NAMALWA (cell line): ENCODE results near the gene ATP2A1.
A peak's percentile ranks its signal among the peaks of the same experiment; 100 is the strongest.

ENCODE experiments used
- DNase-seq: peaks from one replicate; pipeline ENCODE4 v3.0.0-alpha.2; 2015; ENCODE audit warnings: low spot score

Gene ATP2A1

DNA sequence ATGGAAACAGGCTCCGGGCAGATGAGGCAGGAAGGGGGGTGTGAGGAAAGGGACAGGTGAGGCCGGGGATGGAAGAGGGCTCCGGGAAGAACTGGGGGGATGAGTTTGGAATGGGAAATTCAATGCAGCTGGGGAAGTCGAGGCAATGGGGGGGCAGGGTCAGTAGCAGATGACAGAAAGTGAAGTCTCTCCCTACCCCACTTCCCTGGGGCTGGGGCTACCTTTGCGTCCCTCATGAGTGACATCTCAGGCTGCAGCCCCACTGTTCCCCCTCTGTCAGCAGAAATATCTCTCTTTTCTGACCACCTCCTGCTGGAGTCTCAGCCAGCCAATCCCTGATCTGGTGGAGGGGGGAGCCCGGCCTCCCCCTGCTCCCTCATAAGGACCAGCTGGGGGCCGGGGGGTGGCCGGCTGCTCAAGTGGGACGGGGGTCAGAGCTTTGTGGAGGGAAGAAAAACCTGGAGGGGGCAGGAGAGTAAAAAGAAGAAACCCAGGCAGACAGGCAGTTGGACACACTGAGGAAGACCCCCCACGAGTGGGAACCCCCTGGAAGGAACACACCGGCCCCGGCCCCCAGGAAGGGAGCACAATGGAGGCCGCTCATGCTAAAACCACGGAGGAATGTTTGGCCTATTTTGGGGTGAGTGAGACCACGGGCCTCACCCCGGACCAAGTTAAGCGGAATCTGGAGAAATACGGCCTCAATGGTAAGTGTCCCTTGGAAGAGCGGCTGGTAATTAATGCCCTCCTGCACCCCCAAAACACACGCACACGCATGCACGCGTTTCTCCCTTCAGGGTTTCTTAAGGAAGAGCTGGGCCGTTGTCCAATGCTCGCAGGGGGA, at the start of gene ATP2A1:
Gene ATP2A1, plus strand, starts transcription at position 406 of the 844 bp plus-strand sequence. Its CDS starts 184 bp downstream, at position 590.
- no peak for DNase-seq

DNA sequence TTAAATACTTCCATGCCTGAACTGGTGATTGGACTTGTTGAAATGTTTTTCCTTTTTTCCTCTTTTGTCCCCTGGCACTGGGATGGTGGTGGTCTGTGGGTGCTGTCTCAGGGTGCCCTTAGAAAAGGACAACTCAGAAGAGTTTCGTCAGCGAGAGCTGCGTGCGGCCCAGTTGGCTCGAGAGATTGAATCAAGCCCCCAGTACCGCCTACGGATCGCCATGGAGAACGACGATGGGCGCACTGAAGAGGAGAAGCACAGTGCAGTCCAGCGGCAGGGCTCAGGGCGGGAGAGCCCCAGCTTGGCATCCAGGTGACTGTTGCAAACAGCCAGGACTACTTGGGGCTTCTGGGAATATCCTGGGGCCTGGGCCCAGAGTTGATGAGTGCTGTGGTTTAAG, 48.5 kb upstream of the ATP2A1 start:
- DNase-seq = no peak

- DNase-seq = no peak
Measured at GRCh38 chr16:28830531-28830930, 47.8 kb upstream of the ATP2A1 start.

GRCh38 chr16:28834349-28834748, 43.9 kb upstream of the ATP2A1 start:
- no peak for DNase-seq

DNA sequence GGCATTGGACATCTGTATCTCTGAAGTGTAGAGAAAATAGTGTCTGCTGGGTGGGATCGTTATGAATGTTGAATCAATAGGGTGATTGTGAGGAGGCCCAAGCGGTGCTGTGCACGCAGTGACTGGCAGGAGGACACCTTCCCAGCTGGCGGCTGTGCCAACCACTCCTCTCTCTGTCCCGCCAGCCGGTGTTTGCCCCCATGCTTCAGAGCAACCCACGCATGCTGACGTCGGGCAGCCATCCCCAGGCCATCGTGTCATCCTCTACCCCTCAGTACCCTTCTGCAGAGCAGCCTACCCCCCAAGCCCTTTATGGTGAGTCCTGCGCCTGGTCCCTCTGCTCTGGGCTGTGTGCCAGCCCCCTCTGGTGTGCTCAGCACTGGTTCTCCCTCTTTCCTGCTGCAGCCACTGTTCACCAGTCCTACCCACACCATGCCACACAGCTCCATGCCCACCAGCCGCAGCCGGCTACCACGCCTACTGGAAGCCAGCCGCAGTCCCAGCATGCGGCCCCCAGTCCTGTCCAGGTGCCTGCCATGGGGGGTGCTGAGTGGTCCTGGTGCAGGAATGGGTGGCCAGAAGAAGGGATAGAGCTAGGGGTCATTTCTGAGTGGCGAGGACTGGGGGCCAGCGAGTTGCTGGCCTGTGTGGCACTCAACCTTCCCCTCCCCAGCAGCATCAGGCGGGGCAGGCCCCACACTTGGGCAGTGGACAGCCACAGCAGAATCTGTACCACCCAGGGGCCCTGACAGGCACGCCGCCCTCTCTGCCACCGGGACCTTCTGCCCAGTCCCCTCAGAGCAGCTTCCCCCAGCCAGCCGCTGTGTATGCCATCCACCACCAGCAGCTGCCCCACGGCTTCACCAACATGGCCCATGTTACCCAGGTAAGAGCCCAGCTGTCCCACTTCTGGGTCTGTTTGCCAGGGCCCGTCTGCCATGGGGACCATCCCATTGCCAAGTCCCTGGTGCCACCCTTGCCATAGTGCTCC, 43.1 kb upstream of the ATP2A1 start:
- DNase-seq = no peak

- no peak for DNase-seq
Measured at GRCh38 chr16:28835864-28836760, 42.2 kb upstream of the ATP2A1 start.

DNA sequence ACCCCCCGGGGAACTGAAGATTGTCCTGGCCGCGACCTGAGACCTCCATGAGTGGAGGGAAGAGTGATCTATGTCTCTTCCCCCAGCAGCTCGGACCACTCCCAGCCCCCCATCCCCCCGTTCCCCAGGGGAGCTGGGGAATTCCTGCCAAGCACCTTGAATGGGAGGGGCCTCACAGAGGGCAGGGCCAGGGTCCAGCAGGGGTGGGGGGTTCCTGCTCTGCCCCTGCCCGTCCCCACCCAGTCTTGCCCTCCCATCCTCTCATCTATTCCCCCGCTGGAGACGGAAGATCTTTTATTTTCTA, 41.6 kb upstream of the ATP2A1 start:
- DNase-seq = no peak

- no peak for DNase-seq
Measured at GRCh38 chr16:28837672-28838557, 40.4 kb upstream of the ATP2A1 start.

DNA sequence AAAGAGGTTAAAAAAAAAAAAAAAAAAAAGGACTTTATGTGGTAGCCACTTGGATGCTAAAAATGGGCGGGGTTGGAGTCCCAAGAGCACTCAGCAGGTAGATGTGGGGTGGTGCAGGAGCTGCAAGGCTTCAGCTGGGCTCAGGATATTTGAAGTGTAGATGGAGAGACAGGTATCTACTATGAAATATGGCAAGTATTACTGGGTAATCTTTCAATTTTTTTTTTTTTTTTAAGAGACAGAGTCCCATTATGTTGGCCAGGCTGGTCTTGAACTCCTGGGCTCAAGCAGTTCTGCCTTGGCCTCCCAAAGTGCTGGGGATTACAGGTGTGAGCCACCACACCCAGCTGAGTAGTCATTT, 39.8 kb upstream of the ATP2A1 start:
- DNase-seq = no peak

- no peak for DNase-seq
Measured at GRCh38 chr16:28839004-28839639, 39.2 kb upstream of the ATP2A1 start.

- peak; percentile 41 for DNase-seq
Measured at GRCh38 chr16:28839899-28840298, 38.4 kb upstream of the ATP2A1 start.

- DNase-seq = no peak
Measured at GRCh38 chr16:28842696-28843095, 35.6 kb upstream of the ATP2A1 start.

- DNase-seq = no peak
Measured at GRCh38 chr16:28843766-28844165, 34.5 kb upstream of the ATP2A1 start.

- DNase-seq = no peak
Measured at GRCh38 chr16:28844226-28844885, 33.9 kb upstream of the ATP2A1 start.

DNA sequence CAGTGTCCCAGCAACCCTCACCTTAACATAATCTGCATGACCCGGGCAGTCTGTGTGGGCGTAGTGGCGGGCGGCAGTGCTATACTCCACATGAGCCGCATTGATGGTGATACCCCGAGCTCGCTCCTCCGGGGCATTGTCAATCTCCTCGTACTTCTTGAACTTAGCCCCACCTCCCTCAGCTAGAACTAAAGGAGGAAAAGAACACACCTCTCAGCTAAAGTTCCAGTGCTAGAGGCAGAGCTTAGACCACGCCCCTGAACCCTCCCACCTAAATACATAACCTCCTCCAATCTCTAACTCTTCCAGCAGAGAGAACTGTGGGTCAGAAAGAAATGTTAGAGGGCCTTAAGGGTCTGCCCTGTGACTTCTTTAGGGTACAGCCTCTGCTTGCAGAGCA, 33.0 kb upstream of the ATP2A1 start:
- peak; percentile 80 for DNase-seq

- DNase-seq = no peak
Measured at GRCh38 chr16:28845761-28846079, 32.6 kb upstream of the ATP2A1 start.

DNA sequence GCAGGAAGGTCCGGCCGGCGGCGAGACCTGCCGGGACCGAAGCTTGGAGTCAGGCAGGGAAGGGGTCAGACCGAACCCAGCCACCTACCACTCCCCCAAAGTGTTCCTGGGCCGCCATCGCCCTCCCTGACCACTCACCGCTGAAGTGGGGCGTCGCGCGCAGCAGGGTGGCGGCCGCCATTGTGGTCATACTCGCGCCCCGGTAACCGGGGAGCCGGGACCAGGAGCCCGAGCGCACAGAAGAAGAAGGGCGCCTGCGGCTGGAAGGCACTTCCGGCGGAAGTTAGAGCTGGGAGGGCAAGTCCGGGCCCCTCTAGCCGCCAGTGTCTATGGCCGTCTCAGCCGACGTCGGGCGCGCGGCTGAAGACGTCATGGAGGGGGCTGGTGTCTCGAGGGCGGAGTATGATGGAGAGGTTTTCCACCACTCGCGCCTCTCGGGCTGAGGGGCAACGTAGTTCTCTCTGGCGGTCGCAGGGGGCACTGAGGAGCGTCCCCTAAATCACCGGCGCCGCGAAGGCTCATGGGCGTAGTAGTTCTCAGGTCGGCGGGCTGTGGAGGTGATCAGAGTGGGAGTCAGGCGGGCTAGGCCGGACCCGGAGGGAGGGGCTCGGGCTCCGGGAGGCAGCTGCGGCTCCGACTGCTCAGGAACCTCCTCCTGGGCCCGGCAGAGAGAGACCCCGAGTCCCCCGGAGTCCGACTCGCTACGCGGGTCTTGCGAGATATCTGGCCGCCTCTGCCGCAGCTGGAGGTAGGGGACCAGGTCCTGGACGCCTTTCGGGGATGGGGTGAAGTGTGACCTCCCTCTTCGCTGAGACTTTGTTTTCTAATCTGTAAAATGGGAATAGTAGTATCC, 32.0 kb upstream of the ATP2A1 start, which contains the start of gene TUFM:
Gene TUFM, minus strand, starts transcription at position 269 of the 853 bp plus-strand sequence. Its CDS starts 79 bp downstream, at position 190.
- peak; percentile 99 for DNase-seq

DNA sequence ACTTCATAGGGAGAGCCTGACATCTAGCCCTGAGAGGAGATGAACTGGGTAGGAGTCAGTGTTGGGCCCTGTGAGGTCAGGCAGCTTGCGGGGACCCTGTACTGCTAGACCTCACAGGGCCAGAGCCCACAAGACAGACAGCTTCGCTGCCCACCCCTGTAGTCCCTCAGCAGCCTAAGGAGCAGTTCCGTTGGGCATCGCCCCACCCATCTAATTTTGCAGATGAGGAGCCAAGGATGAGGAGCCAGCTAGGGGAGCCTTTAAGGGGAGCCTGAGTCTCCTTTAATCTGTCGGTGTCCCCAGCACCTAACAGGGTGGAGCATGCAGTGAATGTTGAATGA, 31.4 kb upstream of the ATP2A1 start:
- peak; percentile 44 for DNase-seq

- no peak for DNase-seq
Measured at GRCh38 chr16:28858421-28858820, 19.9 kb upstream of the ATP2A1 start.
